Activated CD4-positive, CD25-positive, alpha-beta regulatory T cell treated with anti-CD3 and anti-CD28 coated beads, Interleukin-2, amount 50 U/mL, for 72 hours (primary cell): Measurements from ENCODE around the gene SPAG17.

Experiments
- DNase-seq: peaks from one replicate; pipeline ENCODE4 v3.0.0; 2021

Gene SPAG17

DNA sequence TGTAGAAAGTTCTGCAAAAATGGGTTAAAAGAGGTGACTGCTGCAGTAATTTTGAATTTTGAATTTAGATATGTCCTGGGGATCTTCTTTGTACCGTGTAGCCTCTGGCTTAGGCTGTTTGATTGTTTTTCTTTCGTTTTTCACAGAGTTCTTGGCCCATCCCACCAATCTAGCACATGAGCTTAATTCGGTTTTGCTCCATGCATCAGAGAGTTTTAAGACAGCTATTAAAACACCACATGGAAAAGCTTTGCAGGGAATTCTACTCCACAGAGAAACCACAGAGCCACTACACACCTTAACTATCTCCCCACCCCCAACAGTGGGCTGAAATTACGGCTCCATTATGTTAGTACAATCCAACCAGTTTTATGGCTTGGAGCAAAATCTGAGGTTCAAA, 25.5 kb downstream of the SPAG17 start:
- no peak for DNase-seq

DNA sequence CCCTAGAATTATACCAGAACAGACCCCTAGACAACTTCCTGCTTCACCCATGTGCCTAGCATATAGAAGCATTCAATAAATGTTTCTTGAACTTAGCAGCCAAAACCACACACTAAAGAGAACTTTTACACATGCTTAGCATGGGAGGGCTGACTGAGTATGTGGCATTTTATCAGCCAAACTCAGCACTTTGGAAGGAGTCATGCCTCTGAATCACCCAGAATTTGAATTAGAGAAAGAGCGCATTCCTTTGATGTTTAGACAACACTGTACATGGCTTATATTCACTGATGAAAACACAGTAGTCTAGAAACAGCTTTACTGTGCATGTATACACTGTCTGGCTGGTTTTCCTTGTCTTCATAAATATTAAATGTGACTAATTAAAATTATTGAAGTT, 26.1 kb downstream of the SPAG17 start:
- no peak for DNase-seq

DNA sequence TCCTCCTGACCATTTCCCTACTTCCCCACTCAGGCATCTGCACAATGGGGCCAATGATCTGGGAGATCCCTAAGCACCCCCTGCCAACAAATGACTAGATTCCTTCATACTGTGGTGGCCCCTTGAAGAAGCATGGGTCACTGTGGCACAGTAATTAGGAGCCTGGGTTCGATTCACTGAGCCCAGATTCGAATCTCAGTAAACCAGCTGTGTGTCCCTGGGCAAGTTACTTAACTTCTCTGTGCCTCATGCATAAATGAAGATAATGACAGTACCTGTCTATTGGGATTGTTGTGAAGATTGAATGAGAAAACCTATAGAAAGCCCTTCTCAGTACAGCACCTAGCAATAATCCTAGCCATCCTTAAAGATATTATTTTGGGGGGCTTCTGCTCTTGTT, 27.5 kb downstream of the SPAG17 start:
- no peak for DNase-seq

DNA sequence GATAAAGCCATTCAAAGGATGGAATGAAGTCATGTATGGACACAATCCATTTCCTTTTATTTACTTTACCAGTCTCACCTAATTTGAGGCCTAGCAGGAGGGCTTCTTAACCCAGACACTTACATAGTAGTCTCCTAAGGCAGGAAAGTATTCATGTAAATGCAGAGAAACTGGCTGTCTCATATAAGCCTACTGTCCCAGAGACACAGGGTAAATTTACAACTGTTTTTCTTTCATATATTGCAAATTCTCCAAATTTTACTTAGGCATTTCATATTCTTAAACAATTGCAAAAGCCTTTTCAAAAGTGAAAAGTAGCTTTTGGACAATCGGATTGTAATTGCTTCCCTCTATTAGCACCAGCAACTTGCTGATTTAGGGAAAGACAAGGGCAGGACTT, 29.9 kb downstream of the SPAG17 start:
- DNase-seq, result no peak

DNA sequence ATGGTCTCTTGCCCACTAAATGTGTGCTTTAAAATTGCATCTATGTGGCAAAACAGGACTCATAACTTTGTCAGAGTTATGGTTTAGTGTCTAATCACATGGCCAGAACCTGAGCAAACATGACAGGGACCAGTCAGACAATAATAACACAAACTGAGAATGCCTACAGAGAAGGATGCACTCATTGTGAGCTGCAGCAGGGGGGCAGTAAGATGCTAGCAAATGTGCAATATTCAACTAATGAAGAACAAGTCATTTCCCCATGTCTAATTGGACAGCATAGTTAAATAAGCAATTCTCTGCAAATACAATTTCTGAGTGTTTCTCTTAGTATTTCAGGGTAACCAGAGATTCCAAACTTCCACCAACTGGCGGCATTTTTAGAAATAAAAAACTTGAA, 30.8 kb downstream of the SPAG17 start:
- no peak for DNase-seq

DNA sequence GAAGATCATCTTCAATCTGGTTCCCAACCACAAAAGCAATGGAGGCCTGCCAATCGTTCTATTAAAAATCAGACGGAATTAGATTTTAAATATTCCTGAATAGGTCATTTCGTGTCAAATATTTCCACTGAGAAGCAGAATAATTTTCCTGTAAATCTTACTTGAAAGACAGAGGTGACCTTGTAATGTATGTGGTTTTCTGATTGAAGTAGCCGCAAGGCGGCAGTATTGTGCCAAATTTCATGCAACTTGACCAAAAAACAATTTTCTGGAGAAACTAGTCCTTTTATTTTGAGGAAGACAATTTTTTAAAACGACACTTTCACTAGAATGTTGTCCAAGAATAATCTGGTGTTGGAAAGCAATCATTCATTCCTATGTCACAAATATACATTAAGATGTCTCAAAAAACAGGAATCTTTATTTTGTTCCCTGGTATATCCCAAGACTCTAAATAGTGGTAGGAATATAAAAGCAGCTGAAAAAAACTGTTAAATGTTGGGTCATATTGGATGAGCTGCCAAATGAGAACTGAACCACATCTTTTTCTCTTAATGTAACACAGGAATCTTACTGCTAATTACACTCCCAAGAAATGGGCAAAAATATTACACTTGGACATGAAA, 33.6 kb downstream of the SPAG17 start:
- no peak for DNase-seq

DNA sequence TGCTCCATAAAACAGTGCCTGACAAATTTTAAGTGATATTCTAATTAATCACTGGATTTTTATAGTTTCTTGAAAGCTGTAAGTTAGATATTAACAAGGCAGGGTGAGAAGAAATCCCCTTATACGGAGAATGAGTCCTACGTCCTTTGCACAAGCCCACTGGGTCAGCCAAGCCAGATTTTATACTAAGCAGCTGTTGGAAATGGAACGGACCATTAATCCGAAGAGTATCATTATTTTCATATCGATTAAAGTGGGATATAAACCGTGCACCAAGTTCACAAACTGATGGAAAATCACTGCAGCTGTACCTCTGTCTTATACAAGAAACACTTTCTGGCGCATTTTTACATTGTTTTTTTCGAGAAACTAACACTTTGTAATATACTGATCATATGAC, 35.2 kb downstream of the SPAG17 start:
- DNase-seq, result no peak

DNA sequence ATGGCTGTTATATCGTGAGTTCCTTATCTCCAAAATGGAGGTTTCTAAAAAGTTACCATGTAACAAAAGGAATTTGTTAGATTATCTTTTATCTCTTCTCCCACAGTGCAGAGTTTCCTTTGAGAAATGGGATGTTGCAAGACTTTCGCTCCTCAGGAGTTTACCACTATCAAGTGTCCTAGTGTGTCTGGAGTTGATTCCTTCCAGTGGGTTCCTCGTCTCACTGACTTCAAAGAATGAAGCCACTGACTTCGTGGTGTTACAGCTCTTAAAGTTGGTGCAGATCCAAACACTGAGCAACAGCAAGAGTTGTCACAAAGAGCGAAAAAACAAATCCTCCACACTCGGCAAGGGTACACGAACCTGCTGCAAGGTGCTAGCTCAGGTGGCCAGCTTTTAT, 37.0 kb downstream of the SPAG17 start:
- DNase-seq, result no peak

DNA sequence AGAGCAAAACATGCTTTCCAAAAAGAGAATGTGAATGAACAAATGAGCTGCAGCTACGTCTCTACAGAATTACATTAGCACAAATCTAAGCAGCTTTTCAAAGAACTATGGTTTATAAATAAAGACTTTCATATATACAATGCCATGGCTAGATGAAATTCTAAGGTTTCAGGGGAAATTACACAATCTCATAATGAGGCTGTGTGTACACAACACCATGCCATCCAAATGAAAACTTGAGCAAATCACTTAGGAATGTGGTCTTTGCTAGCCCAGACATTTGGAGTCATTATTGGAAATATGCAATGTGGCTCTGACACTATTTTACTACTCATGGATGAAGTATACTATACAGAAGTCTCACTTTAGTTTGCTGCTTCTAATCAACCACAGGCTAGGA, 37.5 kb downstream of the SPAG17 start:
- no peak for DNase-seq

DNA sequence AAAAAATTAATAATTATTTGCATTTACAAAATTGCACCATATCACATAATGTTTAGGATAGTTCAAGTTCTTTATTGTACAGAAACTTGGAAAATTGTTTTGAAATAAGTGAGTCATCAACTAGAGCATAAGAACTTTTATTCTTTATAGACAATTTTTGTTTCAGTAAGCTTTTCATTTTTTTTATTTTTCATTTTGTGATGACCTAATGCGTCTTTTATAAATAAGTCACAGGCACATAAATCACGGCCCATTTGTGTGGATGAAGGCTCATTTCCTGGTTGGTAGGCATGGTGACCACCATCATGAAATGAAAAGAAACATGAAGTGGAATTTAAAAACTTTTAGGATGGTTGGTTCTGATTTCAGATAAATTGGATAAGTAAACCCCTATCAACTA, 39.3 kb downstream of the SPAG17 start:
- no peak for DNase-seq

DNA sequence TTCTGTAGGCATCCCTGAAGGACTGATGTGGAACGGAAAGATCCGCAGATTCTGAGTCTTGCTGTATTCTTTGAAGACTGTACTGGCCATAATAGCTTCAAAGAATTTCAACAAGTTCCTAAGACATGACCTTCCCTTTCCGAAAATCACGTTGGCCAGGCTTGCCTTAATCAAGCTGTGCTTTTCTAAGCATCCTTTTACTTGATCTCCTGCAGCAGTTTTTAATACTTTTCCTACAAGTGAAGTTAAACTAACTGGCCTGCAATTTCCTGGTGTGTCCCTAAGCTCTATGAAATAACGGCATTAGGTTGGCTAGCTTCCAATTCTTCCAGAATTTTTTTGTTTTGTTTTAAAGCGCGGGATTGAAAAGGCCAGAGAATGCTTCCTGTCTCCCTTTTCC, 40.3 kb downstream of the SPAG17 start:
- no peak for DNase-seq

DNA sequence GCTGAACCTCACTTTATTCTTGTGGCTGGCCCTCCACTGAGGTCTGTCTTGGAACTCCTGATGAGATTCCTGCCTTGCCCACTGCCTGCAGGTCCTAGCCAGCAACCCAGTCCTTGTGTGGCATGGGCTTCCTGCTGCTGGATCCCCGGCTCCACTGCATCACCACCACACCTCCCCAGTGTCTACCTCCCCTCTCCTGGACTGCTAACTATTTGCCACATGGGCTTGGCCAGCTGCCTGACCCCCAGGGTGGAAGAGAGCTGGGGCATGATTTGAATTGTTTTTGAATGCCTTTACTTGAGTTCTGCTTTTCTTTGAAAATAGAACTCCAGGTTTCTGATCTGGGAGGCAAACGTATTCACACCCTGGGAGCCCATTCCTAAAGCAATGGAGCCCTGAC, 41.2 kb downstream of the SPAG17 start:
- no peak for DNase-seq

DNA sequence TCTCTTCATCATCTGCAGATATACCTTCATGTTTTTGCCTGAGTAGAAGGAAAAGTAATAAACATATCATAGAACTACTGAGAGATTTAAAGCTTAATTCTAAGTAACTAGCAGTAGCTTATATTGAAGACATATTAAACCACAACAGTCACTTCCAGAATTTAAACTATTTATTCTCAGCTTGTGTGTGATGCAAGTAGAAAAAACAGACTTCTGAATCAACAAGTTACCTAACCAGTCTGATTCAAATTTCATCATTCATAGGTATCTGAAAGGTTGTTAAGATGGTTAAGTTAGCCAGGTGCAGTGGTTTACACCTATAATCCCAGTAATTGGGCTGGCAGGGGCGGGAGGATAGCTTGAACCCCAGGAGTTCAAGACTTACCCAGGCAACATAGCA, 41.9 kb downstream of the SPAG17 start:
- no peak for DNase-seq

DNA sequence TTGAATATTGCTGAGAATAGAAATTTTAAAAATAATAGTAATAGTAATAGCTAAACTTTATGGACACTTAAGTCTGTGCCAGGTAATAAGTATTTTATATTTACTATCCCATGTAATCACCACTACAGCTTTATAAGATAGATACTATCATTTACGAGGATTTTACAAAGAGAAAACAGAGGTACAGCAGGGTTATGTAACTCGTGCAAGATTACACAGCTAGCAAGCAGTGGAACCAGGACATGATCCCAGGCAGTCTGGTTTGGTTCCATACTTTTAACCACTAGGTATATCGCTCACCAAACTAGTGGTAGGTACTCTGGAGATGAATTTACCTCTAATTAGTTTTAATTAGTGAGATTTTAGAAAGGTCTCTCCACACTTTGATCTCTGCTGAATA, 42.5 kb downstream of the SPAG17 start:
- no peak for DNase-seq

DNA sequence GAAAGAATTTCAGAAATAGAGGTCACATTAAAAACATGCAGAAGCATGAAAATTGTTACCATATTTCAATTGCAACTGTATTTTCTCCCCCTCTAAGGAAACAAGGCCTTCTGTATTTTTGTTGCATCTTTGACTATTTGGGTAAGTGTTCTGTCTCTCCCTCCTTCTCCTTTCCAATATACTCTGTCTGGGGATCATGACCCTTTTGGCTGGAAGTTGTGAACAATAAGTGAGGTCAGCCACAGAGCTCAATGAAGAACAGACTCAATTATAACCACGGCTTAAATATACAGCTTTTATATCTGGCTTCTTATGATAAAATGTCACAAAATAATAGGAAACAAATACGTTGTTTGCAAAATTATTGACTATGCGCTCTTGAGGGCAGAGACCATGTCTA, 47.1 kb downstream of the SPAG17 start:
- DNase-seq, result no peak

DNA sequence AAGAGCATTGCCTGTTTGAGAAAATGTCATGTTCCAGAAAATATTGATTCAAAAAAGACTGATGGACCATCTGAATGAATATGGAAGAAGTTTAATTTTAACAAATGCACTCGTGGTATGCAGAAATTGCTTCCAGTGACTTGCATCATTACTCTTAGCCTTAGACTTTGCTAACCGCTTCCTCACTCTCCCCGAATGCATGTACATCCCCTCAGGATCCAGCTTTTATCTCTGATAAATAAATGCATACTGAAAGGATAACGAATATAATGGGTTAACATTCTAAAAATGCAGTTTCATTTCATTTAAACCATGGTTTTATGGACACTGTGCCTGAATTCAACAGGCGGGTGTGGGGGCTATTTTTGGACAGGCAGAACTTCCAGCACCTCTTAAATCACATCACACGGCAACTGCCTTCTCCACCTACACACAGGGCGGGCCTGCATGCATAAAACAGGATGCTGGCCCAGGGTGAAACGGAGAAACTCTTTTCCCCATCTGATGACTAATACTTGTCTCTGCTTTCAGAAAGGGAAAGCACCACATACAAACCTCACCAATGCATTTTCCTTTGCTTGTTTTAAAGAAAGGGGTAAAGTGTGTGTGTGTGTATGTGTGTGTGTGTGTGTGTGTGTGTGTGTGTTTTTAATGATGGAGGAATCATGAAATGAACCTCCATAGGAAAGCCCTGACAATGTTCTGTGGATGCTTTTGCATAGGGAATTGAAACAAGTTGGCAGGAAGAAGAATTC, 48.7 kb downstream of the SPAG17 start:
- DNase-seq, result no peak

DNA sequence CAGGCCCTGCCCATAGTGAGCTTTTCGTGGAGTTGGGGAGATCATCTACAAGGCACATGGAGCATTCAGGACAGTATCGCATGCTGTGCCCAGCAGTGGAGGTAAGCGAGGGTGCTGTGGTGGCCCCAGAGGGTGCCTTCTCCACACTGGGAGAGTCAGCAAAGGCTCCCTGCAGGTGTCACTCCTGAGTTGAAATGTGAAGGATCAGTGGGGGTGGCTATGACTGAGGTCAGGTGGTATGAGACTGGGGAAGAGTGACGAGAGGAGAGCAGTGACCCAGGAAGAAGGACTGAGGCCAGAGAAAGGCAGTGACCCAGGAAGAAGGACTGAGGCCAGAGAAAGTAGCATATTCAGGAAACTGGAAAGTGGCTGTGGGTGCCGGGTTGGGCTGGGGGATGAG, 53.0 kb downstream of the SPAG17 start:
- no peak for DNase-seq

DNA sequence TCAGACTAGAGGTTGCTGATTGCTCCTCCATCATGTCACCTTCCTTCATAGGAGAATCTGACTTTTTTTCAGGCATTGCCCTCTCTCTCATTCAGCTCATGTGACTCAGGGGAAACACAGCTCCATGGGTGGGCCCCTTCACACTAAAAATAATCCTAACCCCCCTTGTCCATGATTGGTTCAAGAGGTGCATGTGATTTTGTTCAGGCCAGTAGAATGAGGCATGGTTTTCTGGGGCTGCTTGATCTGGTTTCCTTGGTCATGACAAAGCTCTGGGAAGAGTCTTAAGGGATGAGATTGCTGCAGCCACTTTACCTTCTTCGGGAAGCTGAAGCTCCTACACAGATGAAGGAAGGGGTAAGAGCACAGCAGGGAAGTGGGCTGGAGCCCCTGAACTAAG, 56.3 kb downstream of the SPAG17 start:
- DNase-seq, result no peak

DNA sequence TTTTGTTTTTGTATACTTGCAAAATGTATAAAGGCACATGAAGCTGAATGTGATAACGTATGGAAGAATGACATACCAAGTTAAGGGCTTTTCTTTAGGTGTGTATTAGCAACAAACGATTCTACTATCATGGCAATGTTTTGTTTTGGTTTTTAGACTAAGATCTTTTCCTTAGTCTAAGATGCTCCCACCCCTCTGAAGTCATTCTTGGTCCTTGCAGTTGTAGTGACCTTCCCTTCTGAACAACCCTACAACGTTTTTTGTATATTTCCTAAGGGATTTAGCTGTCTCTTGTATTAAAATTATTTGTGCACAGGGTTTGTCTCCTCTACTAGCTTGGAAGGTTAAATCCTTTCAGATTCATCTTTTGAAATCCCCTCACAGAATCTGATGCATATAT, 61.0 kb downstream of the SPAG17 start:
- DNase-seq, result no peak

DNA sequence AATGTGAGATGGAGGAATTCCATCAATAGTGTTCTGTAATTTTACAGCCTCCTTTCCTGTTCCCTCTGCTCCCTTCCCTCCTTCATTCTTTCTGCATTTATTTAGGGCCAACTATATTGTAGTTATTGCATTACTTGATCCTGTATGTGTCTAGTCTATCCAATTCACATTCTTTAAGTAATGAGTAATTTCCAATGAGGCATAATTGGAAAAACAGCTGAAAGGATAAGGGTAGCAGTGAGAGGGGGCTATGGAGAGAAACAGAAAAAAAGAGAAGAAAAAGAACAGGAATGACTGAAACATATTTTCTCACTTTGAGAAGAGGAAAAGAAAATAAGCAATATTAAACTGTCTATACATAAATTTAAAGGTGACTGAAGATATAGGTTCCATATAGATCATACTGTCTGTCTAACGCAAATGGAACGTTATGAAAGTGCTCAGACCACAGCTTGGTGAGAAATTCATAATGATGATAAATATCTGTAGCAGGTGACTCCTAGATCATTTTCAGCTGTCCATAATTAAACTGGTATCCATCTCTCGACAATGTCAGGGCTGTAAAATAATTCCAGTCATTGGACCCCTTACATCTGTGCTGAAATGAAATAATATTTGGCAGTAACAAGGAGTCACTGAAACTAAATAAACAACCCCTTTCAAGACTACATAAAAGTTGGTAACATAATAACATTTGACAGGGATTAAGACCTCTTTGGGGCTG, 61.8 kb downstream of the SPAG17 start:
- no peak for DNase-seq

DNA sequence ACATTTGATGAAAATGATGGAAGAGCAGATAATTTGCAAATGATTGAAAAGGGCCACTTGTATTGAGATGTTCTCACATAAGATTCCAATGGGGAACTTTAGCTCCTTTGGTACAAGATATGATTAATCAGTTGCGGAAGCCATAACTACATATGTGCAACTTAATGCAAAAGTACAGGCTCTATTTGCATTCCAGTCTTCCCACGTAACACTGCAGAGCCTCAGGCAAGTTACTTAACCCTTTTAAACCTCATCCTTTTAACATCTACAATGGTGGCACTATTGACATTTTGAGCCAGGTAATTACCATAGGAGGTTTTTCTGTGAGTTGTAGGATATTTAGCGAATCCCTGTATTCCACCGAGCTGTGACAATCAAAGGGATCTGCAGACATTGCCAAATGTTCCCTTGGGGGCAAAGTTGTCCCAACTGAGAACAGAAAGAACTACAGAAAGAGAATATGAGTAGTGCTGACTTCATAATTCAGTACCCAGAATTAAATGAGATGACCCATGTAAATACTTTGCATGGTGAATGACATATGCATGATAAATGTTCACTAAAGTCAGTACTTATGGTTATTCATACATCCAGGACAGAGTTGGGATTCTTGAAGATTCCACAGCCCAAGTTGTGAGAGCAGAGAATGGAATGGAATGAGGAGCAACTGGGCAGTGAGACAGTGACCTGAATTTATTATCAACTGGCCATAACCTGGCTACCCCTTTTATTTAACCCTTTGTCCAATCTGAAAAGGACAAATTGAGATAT, 62.6 kb downstream of the SPAG17 start:
- no peak for DNase-seq

DNA sequence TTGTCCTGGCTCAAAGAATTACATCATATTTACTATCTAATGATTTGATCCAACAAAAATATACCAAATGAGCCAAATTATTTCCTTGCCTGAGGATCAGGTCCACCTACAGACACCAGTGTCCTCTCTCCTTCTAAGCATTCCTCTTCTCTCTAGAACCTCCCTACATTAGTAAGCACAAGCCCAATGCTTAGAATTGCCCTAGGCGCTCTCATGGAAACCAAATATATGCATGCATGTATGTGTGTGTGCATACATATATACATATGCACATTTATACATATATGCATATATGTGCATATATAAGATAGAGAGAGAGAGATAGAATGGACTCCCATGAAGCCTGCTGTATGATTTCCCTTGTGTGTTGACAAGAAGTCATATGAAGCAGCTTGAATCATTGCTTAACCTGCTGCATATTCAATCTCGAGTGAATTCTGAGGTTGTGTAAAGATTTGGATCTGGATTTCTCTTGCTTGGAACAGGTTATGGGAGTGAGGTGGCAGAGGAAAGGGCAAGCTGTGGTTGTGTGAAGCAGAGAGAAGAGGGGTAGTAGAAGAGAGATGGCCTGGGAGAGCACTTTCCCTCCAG, 66.1 kb downstream of the SPAG17 start:
- DNase-seq, result no peak

DNA sequence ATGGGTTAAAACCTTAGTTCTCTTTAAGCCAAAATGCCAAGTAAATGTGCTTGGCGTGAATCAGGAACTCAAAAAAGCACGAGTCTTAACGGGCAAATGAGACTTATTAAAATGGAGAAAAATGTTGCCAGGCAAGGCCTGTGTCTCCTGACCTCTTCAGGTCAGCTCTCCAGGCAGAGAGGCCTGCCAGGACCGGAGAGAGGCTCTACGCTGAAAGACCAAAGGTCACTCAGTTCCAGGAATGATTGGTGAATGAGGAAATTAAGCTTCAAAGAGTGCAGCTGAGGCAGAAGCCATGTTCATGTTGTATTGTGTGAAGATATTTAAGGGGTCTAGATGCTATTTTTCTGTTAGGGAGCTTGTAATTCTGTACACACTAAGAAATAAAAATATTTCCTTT, 66.6 kb downstream of the SPAG17 start:
- DNase-seq, result no peak
